Transverse colon (tissue), 3 donors: ENCODE data around the gene REG3G.

Experiments used
- EP300 ChIP-seq: sonication (generic); formaldehyde crosslinking; IDR thresholded peaks from one replicate; pipeline ENCODE4 v1.6.1; 2017; ENCODE audit warnings: antibody characterized with exemption, low read depth
- TF ChIP-seq, protein P1 (sequence below), 5 experiments: fragments of 200-600 bp in 3 of 5; fragments of 450-650 bp in 2 of 5; sonication (generic) in 3 of 5; IDR thresholded peaks; 1 replicate in 2 of 5; 2 replicates in 3 of 5; pipeline ENCODE4 v1.5.1; 2016 to 2017; ENCODE audit warnings: antibody characterized with exemption in 5 of 5, inconsistent platforms in 3 of 5, mild to moderate bottlenecking in 2 of 5, moderate library complexity in 1 of 5

DNA sequence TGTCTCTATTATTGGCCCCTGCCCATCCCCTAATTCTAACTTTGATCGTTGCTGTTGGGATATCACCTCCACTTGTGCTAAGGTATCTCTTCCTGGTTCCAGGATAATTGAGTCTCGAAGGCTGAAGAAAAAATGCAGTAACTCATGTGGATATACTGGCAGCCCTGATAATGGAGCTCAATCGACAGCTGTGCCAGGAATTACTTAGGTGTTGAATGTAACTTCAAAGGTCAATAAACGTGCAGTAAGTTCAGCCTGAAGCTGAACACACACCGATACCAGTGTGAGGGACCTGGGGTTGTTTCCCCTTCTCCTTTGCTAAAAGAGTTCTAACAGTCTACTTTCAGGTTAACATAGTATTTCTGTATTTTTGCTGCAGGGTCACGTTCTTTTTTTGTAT is 11.9 kb upstream of the REG3G start:
- no peak for TF ChIP-seq EP300
- TF ChIP-seq, protein P1, sequence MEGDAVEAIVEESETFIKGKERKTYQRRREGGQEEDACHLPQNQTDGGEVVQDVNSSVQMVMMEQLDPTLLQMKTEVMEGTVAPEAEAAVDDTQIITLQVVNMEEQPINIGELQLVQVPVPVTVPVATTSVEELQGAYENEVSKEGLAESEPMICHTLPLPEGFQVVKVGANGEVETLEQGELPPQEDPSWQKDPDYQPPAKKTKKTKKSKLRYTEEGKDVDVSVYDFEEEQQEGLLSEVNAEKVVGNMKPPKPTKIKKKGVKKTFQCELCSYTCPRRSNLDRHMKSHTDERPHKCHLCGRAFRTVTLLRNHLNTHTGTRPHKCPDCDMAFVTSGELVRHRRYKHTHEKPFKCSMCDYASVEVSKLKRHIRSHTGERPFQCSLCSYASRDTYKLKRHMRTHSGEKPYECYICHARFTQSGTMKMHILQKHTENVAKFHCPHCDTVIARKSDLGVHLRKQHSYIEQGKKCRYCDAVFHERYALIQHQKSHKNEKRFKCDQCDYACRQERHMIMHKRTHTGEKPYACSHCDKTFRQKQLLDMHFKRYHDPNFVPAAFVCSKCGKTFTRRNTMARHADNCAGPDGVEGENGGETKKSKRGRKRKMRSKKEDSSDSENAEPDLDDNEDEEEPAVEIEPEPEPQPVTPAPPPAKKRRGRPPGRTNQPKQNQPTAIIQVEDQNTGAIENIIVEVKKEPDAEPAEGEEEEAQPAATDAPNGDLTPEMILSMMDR (IDR thresholded peaks at IDR 0.05), result no peak
